GM19238 (cell line): ENCODE data around the gene TALDO1.
A peak's percentile ranks its signal among the peaks of the same experiment; 100 is the strongest.
"Not testable (repeated sequence)": the region's sequence is repeated elsewhere in the genome, so short reads cannot be mapped to it uniquely, and the experiment has no call there.

Experiments
- DNase-seq: peaks from one replicate; pipeline ENCODE4 v3.0.0; 2011; ENCODE audit warnings: low spot score; ENCODE audit not compliant: insufficient read length

TALDO1 gene

DNA sequence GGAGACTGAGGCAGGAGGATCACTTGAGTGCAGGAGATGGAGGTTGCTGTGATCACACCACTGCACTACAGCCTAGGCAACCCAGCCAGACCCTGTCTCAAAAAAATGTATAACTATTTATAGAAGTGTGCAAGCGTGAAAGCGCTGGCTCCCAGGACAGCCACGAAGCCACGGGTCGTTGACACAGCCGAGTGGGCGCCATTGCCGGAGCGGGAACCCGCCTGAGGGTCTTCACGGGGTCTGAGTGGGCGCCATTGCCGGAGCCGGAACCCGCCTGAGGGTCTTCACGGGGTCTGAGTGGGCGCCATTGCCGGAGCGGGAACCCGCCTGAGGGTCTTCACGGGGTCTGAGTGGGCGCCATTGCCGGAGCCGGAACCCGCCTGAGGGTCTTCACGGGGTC is 12.7 kb upstream of the TALDO1 start:
- not testable (repeated sequence) for DNase-seq

- no peak for DNase-seq
Measured at GRCh38 chr11:737366-737765, 9.9 kb upstream of the TALDO1 start.

DNA sequence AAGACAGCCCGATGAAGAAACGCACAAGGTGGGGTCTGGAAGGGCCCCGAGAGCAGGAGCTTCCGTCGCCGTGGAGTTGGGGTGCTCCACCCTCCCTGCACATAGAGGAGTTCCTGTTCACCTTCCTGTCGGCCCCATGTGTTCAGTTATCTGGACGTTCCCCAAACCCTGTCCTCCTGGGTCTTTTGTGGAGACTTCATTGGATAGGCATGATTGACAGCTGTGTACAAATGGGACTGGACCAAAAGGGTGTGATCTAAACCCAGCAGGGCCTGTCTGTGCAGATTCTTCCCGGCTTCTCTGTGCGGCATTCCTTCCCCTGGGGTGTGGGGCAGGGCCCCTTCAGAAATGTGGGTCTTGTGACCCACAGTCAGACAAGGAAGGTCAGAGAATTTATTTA is 9.4 kb upstream of the TALDO1 start:
- DNase-seq = not testable (repeated sequence)

DNA sequence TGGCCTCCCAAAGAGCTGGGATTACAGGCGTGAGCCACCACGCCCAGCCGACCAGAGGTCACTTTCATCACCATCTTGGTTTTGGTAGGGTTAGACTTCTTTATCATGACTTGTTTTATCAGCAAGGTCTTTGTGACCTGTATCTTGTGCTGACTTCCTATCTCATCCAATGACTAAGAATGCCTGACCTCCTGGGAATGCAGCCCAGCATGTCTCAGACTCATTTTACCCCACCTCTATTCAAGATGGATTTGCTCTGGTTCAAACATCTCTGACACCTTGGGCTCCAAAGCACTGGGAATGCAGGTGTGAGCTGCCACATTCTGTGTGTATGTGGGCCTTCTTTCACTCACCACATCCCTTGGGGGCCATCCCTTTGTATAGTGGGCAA is 5.1 kb upstream of the TALDO1 start:
- DNase-seq = no peak

GRCh38 chr11:742571-743201 is 4.6 kb upstream of the TALDO1 start:
- no peak for DNase-seq

- DNase-seq = no peak
Measured at GRCh38 chr11:745428-745827, 1.8 kb upstream of the TALDO1 start.

GRCh38 chr11:746289-747157 is 741 bp upstream of the TALDO1 start:
- no peak for DNase-seq

GRCh38 chr11:748007-748359 is 719 bp downstream of the TALDO1 start:
- DNase-seq = peak; percentile 15

- DNase-seq = no peak
Measured at GRCh38 chr11:749731-750130, 2.5 kb downstream of the TALDO1 start.

GRCh38 chr11:760236-760635 is 13.0 kb downstream of the TALDO1 start:
- DNase-seq = no peak

- no peak for DNase-seq
Measured at GRCh38 chr11:761526-762108, 14.4 kb downstream of the TALDO1 start.

GRCh38 chr11:762421-763072 is 15.3 kb downstream of the TALDO1 start:
- no peak for DNase-seq

GRCh38 chr11:763073-763463 is 15.8 kb downstream of the TALDO1 start:
- no peak for DNase-seq

GRCh38 chr11:763549-764321 is 16.5 kb downstream of the TALDO1 start:
- no peak for DNase-seq

DNA sequence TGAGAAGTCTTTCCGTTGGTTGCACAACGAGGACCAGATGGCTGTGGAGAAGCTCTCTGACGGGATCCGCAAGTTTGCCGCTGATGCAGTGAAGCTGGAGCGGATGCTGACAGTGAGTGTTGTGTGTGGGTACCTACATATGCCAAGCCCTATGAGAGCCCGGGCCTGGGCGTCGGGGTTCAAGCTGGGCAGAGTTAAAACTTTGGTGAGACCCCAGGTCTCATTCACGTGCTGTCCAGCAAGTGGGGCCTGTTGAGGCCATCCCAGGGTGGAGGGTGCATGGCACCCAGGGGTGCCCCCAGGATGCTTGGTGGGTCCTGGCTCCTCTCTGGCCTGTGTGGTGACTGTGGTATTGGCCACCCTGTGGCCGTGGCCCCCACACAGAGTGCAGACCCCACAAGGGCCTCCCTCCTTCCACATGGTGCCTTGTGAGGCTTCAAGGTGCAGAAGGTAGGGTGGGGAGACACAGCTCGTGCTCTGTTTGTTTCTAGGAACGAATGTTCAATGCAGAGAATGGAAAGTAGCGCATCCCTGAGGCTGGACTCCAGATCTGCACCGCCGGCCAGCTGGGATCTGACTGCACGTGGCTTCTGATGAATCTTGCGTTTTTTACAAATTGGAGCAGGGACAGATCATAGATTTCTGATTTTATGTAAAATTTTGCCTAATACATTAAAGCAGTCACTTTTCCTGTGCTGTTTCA is 17.2 kb downstream of the TALDO1 start:
- no peak for DNase-seq

- peak; percentile 69 for DNase-seq
Measured at GRCh38 chr11:765025-765801, 17.9 kb downstream of the TALDO1 start.

DNA sequence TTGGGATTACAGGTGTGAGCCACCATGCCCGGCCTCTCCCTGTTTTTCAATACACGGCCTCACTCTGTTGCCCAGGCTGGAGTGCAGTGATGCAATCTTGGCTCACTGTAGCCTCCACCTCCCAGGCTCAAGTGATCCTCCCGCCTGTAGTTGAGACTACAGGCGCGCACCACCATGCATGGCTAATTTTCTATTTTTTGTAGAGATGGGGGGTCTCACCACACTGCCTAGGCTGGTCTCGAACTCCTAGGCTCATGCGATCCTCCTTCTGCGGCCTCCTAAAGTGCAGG is 18.5 kb downstream of the TALDO1 start:
- no peak for DNase-seq

DNA sequence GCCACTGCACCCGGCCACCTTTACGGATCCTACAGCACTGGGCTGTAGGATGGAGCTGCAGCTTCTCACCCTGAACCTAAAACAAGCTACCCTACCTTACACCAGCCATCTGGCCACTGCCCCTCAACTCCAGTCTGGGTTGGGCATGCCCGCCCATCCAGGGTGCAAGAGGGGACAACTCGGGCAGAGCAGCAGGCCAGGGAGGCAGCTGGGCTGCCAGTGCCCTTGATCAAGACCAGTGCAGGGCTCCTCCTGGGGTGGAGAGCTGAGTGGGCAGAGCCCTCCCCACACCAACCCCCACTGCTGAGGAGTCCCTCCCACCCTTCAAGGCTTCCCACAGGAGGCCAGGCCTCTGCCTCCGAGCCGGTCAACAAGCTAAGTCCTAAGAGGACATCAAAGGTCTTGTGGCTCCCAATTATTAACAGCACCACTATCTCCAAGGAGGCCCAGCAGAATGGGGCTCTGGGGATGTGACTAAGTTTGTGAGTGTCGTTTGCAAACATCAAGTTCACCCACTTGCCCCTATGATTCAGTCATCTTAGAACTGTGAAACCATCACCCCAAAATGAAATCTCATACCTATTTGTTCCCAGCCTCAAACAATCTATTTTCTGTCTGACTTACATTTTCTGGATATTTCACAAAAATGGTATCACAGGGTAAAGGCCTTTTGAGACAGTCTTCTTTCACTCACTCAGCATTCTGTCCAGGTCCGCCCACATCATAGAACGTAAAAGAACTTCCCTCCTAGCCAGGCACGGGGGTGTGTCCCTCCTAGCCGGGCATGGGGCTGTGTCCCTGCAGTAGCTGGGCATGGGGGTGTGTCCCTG is 19.1 kb downstream of the TALDO1 start:
- no peak for DNase-seq

DNA sequence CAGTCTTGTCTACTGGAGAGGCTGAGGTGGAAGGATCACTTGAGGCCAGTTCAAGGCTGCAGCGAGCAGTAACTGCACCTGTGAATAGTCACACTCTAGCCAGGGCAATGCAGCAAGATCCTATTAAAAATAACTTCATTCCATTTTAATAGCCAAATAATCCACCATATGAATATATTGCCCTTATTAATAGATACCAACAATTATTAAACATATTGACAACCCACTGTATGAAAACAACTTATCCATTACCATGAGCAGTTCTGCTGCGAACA is 19.6 kb downstream of the TALDO1 start:
- DNase-seq = no peak

DNA sequence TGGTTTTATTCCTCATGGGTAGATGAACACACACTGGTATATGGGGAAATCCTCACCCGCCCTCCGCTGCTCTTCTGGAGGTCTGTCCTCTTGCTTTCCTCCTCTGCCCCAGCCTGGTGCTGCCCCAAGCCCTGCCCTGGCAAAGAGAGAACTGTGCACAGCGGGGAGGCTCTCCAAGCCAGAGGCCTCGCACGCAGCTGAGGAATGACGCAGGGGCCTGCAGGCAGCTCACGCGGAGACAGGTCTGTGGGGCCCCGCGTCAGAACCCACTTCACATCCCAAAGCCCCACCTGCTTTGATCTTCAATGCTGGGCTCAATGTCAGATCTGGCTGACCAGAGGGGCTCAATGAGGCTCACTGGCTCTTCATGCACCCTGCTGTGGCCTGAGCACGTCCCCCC is 20.0 kb downstream of the TALDO1 start:
- DNase-seq = no peak
